ENCODE data around the gene SPEN. TPM values are rescaled to one million over a fixed set of nuclear protein-coding genes. Genes with fewer than 3 reads are reported as not detected.

The SPEN gene
- total RNA-seq, 4 donors from 2014 or later: 51.8 to 94.9 (median 61.5) TPM

DNA sequence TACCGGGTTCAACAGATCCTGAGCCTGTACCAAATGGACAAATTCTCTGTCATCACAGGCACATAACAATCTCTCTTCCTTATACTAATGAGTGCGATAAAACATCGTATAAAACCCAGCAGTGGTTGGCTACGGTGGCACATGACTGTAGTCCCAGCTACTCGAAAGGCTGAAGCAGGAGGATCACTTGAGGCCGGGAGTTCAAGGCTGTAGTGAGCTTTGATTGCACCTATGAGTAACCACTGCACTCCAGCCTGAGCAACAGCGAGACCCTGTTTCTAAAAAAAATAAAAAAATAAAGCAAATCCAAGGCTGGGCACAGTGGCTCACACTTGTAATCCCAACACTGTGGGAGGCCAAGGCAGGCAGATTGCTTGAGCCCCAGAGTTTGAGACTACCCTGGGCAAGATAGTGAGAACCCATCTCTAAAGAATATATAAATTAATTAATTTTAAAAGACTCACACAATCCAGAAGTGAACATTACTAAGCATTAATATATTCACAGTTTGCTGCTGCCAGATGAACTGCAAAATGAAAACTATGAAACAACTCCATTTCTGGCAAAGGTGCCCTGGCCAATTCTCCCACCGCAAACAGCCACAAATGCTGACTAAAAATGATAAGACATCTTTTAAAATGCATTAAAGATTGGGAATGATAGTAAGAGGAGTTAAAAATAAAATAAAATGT lies 115.3 kb downstream of the SPEN start:
- H3K9me3 ChIP-seq: no peaks in the 10 kb centered on the region
- peaks cover 0 to 30% (median 12%) of the 10 kb centered on the region in 4 donors for H3K4me1 ChIP-seq
- H3K27me3 ChIP-seq: no peaks in the 10 kb centered on the region
- H3K4me3 ChIP-seq: no peak overlapping the region
- peak in 1 of 3 donors; percentile 33 for DNase-seq
- TF ChIP-seq, protein P1, sequence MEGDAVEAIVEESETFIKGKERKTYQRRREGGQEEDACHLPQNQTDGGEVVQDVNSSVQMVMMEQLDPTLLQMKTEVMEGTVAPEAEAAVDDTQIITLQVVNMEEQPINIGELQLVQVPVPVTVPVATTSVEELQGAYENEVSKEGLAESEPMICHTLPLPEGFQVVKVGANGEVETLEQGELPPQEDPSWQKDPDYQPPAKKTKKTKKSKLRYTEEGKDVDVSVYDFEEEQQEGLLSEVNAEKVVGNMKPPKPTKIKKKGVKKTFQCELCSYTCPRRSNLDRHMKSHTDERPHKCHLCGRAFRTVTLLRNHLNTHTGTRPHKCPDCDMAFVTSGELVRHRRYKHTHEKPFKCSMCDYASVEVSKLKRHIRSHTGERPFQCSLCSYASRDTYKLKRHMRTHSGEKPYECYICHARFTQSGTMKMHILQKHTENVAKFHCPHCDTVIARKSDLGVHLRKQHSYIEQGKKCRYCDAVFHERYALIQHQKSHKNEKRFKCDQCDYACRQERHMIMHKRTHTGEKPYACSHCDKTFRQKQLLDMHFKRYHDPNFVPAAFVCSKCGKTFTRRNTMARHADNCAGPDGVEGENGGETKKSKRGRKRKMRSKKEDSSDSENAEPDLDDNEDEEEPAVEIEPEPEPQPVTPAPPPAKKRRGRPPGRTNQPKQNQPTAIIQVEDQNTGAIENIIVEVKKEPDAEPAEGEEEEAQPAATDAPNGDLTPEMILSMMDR (IDR thresholded peaks at IDR 0.05): no peak
- no peak for TF ChIP-seq POLR2A (IDR thresholded peaks at IDR 0.05)
- peaks cover 0 to 6% (median 0%) of the 10 kb centered on the region in 3 donors for H3K36me3 ChIP-seq
- peak overlapping the region in 1 of 4 donors; percentile 73 for H3K27ac ChIP-seq

DNA sequence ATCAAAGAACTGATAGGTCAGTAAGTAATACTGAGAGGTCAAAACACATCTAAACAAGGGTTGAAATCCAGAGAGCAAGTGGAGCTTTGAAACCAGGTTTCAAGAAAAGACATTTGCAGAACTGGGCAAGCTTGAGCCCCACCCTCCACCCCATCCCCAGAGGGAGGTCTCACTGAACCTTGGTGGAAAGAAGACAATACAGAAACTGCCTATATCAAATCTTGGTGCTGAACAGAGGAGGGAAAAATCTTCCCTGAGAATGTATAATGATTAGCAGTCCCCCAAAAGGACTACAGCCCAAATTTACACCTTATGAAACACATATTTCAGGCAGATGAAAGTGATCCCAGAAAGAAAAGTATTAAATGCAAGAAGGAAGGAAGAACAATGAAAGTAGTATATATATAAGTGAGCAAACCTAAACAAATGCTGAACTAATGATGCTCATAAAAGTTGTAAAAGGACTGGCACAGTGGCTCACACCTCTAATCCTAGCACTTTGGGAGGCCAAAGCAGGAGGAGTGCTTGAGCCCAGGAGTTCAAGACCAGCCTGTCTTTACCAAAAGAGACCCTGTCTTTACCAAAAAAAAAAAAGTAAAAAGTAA lies 116.0 kb downstream of the SPEN start:
- H3K27ac ChIP-seq: peak overlapping the region in 2 of 4 donors; percentile 29 to 73
- H3K4me3 ChIP-seq: no peak overlapping the region
- no peaks in the 10 kb centered on the region for H3K9me3 ChIP-seq
- no peaks in the 10 kb centered on the region for H3K27me3 ChIP-seq
- peaks cover 0 to 30% (median 12%) of the 10 kb centered on the region in 4 donors for H3K4me1 ChIP-seq
- TF ChIP-seq POLR2A (IDR thresholded peaks at IDR 0.05): no peak
- TF ChIP-seq, protein P1 (IDR thresholded peaks at IDR 0.05): no peak
- H3K36me3 ChIP-seq: peaks cover 0 to 6% (median 0%) of the 10 kb centered on the region in 3 donors
- no peak for DNase-seq

DNA sequence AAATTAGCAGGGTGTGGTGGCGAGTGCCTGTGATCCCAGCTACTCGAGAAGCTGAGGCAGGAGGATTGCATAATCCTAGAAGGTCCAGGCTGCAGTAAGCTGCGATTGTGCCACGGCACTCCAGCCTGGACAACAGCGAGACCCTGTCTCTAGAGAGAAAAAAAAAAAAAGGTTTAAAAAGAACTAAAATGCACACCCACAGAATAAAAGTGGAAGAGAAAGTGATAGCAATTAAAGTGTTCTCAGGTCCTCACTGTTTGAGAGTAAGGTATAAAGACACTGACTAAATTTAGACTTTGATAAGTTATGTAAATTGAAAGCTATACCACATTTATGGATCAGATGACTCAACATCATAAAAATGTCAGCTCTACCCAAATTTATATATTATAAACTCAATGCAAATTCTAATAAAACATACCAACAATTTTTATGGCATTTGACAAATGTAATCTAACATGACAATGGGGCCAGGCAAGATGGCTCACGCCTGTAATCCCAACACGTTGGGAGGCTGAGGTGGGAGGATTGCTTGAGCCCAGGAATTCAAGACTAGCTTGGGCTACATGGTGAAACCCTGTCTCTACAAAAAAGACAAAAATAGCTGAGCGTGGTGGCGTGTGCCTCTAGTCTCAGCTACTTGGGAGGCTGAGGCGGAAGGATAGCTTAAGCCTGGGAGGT lies 116.6 kb downstream of the SPEN start:
- no peak for DNase-seq
- H3K27ac ChIP-seq: peak overlapping the region in 3 of 4 donors; percentile 9 to 73 (median 29)
- TF ChIP-seq POLR2A (IDR thresholded peaks at IDR 0.05): no peak
- TF ChIP-seq, protein P1 (IDR thresholded peaks at IDR 0.05): no peak
- no peak overlapping the region for H3K4me3 ChIP-seq
- no peaks in the 10 kb centered on the region for H3K27me3 ChIP-seq
- H3K36me3 ChIP-seq: peaks cover 0 to 11% (median 0%) of the 10 kb centered on the region in 3 donors
- H3K9me3 ChIP-seq: no peaks in the 10 kb centered on the region
- peaks cover 0 to 30% (median 12%) of the 10 kb centered on the region in 4 donors for H3K4me1 ChIP-seq

DNA sequence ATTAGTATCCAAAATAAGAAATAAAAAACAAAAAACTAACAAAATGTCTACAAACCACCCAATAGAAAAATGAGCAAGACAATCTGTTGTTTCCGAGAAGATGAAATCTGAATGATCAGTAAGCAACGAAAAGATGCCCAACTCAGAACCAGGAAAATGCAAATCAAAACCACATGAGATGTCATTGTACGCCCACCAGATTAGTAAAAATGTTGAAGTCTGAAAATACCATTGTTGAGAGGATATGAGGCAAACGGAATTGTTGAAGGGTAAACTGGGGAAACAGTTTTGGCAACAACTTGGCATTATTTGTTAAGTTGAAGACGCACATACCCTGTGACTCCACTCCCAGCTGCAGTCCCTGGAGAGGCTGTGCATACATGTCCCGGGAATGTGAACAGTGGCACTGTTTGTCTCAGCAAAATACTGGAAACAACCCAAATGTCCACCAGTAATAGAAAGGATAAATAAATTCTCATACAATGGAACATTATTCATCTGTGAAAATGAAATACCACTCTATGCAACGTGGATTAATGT lies 117.8 kb downstream of the SPEN start:
- TF ChIP-seq, protein P1 (IDR thresholded peaks at IDR 0.05): no peak
- no peak for TF ChIP-seq POLR2A (IDR thresholded peaks at IDR 0.05)
- H3K4me1 ChIP-seq: peaks cover 0 to 30% (median 12%) of the 10 kb centered on the region in 4 donors
- H3K27ac ChIP-seq: peak overlapping the region in 1 of 4 donors; percentile 73
- no peaks in the 10 kb centered on the region for H3K27me3 ChIP-seq
- no peak overlapping the region for H3K4me3 ChIP-seq
- no peak for DNase-seq
- no peaks in the 10 kb centered on the region for H3K9me3 ChIP-seq
- peaks cover 0 to 18% (median 0%) of the 10 kb centered on the region in 3 donors for H3K36me3 ChIP-seq

DNA sequence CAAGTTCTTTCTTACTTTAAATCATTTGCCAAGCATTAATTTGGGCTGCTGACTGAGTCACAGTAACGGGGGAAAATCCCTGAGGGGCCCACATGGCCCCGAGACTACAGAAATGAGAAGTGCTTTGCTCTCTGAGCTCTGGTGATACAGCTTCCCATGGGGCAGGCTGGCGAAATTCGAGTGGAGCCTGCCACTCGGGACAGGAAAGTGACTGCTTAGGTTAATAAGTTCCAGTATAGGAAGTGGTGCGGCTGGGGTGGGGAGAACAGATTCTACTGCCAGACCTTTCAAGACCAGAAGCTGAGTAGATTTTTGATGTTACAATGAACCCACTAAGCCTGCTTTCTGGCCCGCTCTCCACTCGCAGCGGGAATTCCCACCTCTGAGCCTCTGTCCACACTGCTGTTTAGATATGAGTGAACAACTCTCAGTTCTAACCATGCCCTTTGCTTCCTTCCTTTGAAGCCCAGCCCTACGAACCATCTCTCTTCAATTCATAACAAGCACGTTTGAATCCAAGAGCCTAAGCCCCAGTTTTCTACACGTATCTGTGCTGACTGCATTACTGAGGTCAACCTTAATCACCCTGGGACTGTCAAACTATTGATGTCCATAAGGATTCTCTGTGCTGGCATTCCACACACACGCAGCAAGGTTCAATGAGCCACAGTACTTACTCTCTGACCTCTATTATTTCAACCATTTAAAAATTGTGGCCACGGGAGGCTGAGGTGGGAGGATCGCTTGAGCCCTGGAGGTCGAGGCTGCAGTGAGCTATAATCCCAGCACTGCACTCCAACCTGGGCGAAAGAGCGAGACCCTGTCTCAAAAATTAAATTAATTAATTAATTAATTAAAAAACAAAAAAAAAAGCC lies 118.8 kb downstream of the SPEN start:
- Histone ChIP-seq H3K27ac (peak overlapping the region; percentile 10 to 73 (median 36)), H3K4me3 (no peak overlapping the region), H3K27me3 (no peaks in the 10 kb centered on the region), H3K4me1 (peaks cover 0 to 30% (median 12%) of the 10 kb centered on the region in 4 donors), H3K9me3 (no peaks in the 10 kb centered on the region), H3K36me3 (peaks cover 0 to 18% (median 0%) of the 10 kb centered on the region in 3 donors)
- DNase-seq: peak in 2 of 3 donors; percentile 79 to 83
- TF ChIP-seq POLR2A (IDR thresholded peaks at IDR 0.05): no peak
- TF ChIP-seq, protein P1 (IDR thresholded peaks at IDR 0.05): no peak
